ENCODE data around the gene PMM2.

PMM2 gene

GRCh38 chr16:8889893-8890548, 92.4 kb downstream of the PMM2 start:
- no peak for DNase-seq

- DNase-seq: no peak
Observed at GRCh38 chr16:8890549-8890921, 92.9 kb downstream of the PMM2 start.

GRCh38 chr16:8892101-8892575, 94.5 kb downstream of the PMM2 start:
- no peak for DNase-seq

- DNase-seq: no peak
Observed at GRCh38 chr16:8893426-8893825, 95.8 kb downstream of the PMM2 start.

- DNase-seq: no peak
Observed at GRCh38 chr16:8893976-8894690, 96.5 kb downstream of the PMM2 start.

- no peak for DNase-seq
Observed at GRCh38 chr16:8894736-8895334, 97.2 kb downstream of the PMM2 start.

- DNase-seq: no peak
Observed at GRCh38 chr16:8898660-8899318, 101.2 kb downstream of the PMM2 start.

Data from NCI-H2227 treated with DMSO at 0.1 percent for 48 hours (cell line).